ENCODE data around the gene PTH2.

- TF ChIP-seq CTCF (conservative IDR thresholded peaks at IDR 0.05 in 1 of 2, IDR thresholded peaks at IDR 0.05 in 1 of 2; ENCODE audit: low read depth in 1 of 2, low read length in 2 of 2) (no peak), EZH2 (IDR thresholded peaks at IDR 0.05; ENCODE audit: low read length, missing control alignments) (peak; percentile 65)
Observed at GRCh38 chr19:49438261-49438660, 15.0 kb upstream of the PTH2 start.
